Stimulated activated CD4-positive, alpha-beta T cell treated with anti-CD3 and anti-CD28 coated beads, Interleukin-1b, Interleukin-23, amount 100 ng/mL, for 4 hours (primary cell): ENCODE measurements around the gene MDC1.

Experiments
- DNase-seq, 2 donors: peaks; one replicate each; pipeline ENCODE4 v3.0.0-alpha.2; 2020; ENCODE audit warnings: low read depth in 2 of 2

MDC1 gene

GRCh38 chr6:30747300-30747687 is 30.2 kb upstream of the MDC1 start:
- DNase-seq = no peak

DNA sequence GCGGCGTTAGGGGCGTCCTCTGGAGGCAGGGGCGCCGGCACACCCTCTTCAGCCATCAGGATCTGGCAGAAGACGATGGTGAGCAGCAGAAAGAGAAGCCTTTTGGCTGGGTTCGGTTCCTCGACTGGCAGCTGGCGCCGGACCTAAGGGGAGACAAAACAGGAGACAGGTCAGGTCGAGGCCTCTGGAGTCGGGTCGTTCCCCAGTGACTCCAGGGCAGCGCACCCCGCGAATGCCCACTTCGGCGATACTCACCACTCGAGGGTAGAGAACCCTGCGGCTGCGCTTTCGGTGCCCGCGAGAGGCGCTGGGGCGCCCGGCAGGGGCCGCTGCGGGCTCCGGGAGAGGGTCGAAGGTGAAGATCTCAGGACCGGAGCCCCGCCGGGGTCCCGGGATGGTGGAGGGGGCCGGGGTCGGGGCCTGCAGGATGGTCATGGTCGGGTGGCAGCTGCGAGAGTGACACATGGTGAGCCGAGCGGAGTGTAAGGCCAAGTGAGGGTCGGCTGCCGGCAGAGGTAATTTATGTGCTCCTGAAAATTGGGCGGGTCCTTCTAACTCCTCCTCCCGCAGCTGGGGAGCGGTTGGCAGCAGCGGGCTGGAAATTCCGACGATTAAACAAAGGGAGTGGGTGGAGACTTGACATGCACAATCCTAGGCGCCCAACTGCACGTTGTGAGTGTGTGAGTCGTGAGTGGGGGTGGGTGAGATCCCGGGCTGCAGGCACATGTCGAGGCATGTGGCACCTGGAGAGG is 27.1 kb upstream of the MDC1 start, which contains the start of gene IER3:
Gene IER3 (minus strand): TSS at position 494 of the 752 bp plus-strand sequence. CDS start 29 bp downstream, at position 465.
- DNase-seq = peak; percentile 85 to 92

DNA sequence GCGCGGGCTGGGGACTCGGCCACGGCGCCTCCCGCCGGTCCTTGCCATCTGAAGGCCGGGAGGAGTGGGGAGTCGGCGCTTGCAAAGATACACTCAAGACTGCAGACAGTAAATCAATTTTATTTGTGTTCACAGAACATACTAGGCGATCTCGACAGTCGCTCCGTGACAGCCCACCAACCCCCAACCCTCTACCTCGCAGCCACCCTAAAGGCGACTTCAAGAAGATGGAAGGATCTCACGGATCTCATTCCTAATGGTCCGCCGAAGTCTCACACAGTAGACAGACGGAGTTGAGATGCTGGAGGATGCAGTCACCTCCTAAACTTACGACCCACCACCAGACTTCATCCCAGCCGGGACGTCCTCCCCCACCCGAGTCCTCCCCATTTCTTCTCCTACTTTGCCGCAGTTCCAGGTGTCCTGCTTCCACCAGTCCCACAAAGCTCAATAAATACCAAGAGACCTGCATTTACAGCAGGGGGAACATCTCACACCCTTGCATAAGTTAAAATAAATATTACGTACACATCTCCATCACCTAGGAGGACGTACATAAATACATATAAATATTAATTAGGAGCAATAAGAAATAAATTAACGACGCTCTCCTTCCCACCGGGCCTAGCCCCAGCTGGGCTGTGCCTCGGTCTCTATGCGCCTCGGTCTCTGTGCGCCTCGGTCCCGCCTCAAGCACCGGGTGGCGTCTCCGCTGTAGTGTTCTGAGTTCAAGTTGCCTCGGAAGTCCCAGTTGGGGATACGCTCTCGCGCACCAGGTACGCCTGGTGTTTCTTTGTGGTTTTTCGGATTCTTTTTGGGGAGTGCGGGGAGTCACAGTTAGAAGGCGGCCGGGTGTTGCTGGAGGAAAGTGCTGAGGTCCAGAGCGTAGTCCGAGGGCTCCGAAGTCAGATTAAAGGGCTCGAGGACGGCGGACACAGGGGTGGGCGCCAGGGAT is 26.3 kb upstream of the MDC1 start:
- DNase-seq = peak in 1 of 2 donors; percentile 39

DNA sequence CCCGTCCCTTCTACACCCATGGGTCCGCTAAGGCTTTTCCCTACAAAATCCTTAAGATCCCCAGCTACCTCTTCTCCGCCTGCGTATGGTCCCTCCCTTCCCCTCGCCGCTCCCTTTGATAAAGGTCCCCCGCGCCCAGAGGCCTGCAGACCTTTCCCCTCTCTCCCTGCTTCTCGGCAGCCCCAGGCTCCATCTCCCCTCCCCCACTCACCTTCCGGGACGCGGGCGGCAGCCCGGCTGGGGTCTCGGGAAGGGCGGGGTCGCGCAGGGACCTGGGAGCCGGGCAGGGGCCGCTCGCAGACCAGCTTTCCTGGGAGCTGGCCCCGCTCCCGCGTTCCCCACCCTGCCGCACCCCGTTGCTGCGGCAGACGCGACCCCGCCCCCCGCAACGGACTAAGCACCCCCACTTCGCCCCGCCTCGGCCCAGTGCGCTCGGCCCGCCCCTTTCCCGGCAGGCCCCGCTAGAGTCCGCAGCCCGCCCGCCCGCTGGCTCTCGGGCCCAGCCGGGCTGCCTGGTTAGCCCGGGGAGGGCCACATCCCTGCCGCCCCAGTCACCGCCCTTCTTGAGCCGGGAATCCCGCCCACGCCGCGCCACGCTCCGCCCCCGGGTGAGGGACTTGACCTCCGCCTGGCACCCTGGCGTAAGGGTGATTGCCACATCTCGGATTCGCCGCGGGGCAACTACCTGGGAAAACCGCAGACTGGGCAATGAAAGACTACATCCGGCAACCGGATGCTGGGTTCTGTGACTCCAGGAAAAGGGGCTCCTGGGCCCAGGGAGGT is 25.4 kb upstream of the MDC1 start, which contains the start of gene FLOT1:
Gene FLOT1 (minus strand): TSS at position 372 of the 783 bp plus-strand sequence. CDS start 498 bp downstream, outside the sequence.
- DNase-seq = peak; percentile 89 to 93

DNA sequence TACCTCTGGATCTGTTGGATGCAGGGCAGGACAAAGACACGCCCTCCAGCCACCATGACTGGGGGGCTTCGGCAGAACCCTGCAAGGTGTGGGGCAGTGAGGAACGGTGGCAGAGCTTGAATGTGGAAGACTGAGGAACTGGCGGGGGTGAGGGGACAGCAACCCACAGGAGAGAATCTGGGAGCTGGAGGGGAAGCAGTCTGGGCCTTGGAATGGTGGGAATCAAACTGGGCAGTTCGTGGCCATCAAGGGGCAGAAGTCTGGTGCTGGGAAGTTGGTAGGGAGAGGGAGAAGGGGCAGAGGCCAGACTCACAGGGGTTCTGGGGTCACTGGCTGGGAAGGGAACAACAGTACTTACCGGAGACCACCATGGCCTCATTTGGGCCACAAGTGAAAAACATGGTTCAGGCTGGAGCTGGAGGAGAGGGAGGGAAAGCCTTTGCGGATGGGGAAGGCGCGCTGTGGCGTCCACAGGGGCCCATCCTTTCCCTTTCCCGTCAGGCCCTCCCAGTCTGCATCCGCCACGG is 24.8 kb upstream of the MDC1 start:
- DNase-seq = peak in 1 of 2 donors; percentile 55

DNA sequence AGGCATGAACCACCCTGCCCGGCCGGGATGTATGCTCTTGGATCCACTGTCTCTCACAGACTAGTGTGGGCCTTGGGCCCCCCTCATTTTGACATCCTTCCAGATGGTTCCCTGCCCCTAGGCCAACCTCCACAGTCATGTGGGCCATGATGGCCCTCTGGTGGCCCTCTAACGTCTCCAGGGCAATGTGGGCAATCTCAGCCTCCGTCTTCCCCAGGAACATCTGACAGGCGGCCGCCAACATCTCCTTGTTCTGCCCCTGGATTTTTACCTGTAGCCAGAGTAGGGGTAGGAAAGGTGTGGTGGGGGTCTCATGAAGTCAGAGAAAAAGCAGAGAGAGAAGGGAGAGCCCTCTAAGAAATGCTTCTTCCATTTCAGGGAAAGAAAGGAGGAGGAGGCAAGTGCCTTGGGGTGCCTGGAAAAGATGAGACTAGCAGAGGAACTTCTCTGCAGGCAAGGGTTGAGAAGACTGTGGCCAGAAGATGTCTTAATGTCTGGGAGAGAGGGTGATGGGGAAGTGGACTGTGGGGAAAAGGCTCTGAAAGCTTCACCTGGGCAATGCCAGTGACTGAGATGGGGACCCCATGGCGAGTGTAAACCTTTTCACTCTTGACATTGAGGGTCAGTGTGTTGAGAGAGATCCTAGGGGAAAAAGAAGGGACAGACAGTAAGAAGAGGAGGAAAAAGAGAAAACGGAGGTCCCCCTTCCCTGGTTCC is 24.1 kb upstream of the MDC1 start:
- peak in 1 of 2 donors; percentile 48 for DNase-seq

- DNase-seq = no peak
Measured at GRCh38 chr6:30740540-30740870, 23.4 kb upstream of the MDC1 start.

DNA sequence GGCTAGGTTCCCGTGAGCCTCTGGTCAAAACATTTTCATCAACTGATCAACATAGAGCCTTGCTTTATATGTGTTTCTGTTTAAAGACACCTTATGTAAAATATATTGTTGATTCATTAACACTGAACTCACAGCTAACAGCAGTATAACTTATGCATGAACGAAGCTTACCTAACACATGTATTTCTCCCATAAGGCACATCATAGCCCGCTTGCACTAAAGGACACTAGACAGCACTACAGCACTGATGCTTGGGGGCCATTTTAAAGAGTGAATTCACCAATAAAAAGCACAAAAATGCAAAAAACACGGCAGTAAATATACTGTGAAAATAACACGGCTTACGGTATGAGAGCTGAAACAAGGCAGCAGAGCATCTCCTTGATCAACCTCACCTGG is 21.5 kb upstream of the MDC1 start:
- no peak for DNase-seq

GRCh38 chr6:30735668-30736314 is 18.7 kb upstream of the MDC1 start:
- no peak for DNase-seq

DNA sequence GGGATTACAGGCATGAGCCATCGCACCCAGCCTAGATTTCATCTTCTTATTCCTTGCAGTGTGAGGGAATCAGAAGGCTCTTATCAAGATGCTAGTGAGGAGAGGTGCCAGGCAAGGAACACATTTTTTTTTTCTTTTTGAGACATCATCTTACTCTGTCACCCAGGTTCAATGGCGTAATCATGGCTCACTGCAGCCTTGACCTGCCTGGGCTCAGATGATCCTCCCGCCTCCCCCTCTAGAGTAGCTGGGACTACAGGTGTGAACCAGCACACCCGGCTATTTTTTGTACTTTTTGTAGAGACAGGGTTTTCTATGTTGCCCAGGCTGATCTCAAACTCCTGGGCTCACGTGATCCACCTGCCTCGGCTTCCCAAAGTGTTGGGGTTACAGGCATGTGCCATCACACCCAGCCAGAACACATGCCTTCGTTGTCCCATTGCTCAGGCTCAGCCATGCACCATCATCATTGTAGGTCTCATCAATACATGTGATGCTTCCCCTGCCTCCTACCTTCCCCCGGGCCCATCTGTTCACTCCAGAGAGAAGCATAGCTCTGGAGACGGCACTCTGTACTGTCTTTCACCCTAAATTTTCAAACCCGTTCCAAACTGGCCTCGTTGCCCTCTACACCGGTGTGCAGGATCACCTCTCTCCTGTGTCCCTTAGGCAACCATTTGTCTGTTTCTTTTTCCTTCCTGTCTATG is 15.3 kb upstream of the MDC1 start:
- DNase-seq = no peak

DNA sequence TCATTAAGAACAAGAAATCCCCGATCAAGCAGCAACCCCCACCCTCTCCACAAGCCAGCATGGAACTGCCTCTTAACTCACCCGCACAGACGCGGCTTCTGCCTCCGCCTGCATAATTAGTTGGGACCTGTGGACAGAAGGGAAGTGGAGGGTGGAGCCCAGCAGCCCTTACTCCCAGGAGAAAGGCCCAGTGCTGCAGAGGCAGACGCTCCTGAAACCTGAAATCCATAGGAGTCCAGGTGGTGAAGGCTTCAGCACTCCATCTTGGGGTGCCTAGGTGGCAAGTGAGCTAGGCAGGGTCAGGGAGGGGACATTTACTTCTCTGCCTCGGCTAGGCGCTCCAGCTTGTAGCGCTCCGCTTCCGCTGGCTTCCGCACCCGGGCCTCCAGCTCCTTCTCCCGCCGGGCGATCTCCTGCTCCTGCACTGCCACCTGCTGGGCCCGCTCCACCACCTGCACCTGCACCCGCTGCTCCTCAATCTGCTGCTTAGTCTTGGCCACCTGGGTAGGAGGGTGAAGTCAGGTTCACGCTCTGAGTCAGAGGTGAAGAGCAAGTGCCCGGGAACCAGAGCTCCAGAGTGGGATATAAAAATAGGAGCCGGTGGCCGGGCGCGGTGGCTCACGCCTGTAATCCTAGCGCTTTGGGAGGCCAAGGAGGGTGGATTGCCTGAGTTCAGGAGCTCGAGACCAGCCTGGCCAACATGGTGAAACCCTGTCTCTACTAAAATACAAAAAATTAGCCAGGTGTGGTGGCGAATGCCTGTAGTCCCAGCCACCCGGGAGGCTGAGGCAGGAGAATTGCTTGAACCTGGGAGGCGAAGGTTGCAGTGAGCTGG is 13.7 kb upstream of the MDC1 start:
- DNase-seq = peak; percentile 78 to 81

DNA sequence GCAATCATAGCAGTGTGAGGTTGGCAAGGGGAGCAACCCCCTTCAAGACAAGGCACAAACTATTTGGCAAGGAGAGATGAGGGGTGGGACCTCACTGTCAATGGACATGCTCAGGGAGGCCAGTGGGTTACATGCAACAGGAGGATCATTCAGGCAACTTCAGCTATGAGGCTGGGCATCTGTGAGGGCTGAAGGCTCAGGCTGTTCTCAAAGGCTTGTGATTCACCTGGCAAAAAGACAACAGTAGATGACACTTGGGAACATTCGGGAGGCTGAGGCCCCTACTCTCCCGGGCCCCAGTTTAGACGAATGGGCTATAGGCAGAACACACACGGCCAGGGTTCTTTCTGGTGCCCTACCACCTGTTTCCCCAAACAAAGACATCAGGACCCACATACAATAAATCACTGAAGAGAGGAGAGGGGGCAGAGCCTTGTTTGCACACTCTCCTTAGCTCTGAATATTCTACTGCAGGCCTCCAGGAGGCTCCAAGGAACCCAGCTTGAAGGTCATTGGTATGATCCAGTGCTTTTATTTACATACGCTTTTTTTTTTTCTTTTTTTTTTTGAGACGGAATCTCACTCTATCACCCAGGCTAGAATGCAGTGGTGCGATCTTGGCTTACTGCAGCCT is 11.0 kb upstream of the MDC1 start:
- no peak for DNase-seq

DNA sequence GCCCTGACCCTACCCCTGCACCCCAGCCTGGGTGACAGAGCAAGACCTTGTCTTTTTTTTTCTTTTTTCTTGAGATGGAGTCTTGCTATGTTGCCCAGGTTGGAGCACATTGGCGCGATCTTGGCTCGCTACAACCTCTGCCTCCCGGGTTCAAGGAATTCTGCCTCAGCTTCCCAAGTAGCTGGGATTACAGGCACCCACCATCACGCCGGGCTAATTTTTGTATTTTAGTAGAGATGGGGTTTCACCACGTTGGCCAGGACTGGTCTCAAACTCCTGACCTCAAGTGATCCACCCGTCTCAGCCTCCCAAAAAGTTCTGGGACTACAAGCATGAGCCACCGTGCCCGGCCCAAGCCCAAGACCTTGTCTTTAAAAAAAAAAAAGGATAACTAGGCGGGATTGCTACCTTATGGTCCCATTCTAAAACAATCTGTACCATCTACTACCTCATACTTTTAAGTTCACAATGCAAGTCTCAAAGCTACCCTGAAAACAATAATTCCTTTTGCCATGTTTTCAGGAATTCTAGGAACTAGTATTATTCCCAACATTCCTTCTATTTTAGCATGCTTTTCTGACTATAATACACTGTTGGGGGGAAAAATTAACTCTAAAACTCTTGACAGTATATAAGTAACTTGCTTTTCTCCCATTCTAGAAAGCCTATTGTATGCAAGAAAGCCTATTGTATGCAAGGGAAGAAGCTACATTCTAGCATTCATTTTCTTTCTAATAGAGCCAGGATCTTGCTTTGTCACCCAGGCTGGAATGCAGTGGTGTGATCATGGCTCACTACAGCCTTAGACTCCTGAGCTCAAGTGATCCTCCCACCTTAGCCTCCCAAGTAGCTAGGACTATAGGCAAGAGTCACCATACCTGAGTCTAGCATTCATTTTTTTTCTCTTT is 9.7 kb upstream of the MDC1 start:
- DNase-seq = no peak

- DNase-seq = no peak
Measured at GRCh38 chr6:30725713-30726505, 8.8 kb upstream of the MDC1 start.

GRCh38 chr6:30724906-30725667 is 8.0 kb upstream of the MDC1 start:
- no peak for DNase-seq
